Testis (tissue), 2 donors: ENCODE results near the gene SLC26A5.
"Not testable (repeated sequence)": the region's sequence is repeated elsewhere in the genome, so short reads cannot be mapped to it uniquely, and the experiment has no call there.

ENCODE experiments used
- POLR2A ChIP-seq: fragments of 450-650 bp; IDR thresholded peaks from one replicate; pipeline ENCODE4 v1.6.1; 2017; ENCODE audit warnings: antibody characterized with exemption, mild to moderate bottlenecking, moderate library complexity
- TF ChIP-seq, protein P1 (sequence below), 3 experiments: fragments of 450-650 bp in 2 of 3; fragments of 200-600 bp in 1 of 3; sonication (generic) in 1 of 3; IDR thresholded peaks; one replicate each; pipeline ENCODE4 v1.5.1; 2016 to 2019; ENCODE audit warnings: antibody characterized with exemption in 3 of 3, mild to moderate bottlenecking in 2 of 3, moderate library complexity in 1 of 3

DNA sequence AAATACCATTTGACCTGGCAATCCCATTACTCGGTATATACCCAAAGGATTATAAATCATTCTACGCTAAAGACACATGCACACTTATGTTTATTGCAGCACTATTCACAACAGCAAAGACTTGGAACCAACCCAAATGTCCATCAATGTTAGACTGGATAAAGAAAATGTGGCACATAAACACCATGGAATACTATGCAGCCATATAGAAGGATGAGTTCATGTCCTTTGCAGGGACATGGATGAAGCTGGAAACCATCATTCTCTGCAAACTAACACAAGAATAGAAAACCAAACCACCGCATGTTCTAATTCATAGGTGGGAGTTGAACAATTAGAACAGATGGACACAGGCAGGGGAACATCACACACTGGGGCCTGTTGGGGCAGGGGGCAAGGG lies 40.9 kb upstream of the SLC26A5 start:
- not testable (repeated sequence) for TF ChIP-seq POLR2A
- TF ChIP-seq, protein P1, sequence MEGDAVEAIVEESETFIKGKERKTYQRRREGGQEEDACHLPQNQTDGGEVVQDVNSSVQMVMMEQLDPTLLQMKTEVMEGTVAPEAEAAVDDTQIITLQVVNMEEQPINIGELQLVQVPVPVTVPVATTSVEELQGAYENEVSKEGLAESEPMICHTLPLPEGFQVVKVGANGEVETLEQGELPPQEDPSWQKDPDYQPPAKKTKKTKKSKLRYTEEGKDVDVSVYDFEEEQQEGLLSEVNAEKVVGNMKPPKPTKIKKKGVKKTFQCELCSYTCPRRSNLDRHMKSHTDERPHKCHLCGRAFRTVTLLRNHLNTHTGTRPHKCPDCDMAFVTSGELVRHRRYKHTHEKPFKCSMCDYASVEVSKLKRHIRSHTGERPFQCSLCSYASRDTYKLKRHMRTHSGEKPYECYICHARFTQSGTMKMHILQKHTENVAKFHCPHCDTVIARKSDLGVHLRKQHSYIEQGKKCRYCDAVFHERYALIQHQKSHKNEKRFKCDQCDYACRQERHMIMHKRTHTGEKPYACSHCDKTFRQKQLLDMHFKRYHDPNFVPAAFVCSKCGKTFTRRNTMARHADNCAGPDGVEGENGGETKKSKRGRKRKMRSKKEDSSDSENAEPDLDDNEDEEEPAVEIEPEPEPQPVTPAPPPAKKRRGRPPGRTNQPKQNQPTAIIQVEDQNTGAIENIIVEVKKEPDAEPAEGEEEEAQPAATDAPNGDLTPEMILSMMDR (IDR thresholded peaks at IDR 0.05) = not testable (repeated sequence)
